Germinal center (tissue), 1 donor: ENCODE data around the gene UTP11.

Experiments
- DNase-seq: peaks from one replicate; pipeline ENCODE4 v3.0.0; 2012; ENCODE audit warnings: mixed read lengths, low spot score

The UTP11 gene

DNA sequence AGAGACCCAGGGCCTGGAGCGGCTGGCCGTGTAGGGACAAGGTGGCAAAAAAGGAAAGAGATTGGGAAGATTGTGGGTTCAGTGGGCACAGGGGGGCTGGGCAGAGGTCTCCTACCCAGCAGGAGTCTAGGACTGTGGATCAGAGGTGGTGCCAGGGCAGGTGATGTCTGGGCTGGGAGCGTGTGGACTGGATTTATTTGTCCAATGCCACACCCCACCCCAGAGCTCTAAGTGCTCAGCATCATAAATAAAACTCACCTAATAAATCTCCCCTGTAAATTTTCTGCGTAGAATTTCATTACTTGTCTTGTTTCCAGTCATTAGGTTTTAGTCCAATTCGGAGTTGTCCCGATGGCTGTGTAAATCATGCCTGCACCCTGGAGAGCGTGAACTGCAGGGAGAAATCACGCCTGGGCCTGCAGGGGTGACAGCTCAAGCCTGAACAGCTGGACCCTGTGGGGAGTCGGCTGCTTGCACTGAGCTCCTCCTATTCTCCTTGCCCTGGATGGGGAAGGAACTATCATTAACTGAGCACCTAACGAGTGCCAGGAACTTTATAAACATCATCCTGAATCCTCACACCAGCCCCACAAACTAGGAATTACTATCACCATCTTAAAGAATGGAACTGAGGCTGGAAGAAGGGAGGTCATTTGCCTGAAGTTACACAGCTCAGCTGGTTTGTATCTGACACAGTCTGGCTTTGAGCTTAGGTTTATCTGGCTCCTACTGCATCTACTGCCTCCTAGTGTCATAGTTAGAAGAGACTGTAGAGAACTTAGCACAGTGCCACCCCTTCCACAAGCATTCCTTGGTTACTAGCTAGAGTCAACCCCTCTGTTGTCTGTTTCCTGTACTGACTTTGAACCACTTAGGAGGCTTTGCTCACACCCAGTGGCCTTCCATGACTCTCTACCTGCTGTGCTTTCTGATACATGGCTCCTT, 59.0 kb downstream of the UTP11 start:
- peak; percentile 71 for DNase-seq

DNA sequence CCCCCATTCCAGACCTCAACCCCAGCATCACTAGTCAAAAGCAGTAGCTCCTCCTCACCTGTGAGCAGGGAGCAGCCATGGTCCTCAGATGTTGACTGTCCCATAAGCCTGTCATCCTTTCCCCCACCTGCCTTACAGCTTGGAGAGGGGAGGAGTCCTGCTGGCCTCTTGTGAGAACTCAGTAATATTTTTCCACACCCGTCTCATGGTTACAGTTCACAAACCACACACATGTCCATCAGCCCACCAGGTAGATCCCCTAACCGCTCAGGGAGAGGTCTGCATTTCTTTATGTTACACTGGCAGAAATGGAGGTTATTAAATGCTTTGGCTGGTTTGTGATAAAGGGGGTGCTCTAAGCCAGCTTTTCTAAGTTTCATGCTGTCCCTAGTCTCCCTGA, 60.3 kb downstream of the UTP11 start:
- DNase-seq = no peak

GRCh38 chr1:38073534-38074301, 61.2 kb downstream of the UTP11 start:
- DNase-seq = no peak

GRCh38 chr1:38074302-38074677, 61.8 kb downstream of the UTP11 start:
- DNase-seq = no peak
